HG02678 (cell line): Measurements from ENCODE around the gene LYPD6B.

Experiments
- ATAC-seq: cut with Tn5 transposase; IDR thresholded peaks from one replicate; pipeline ENCODE4 v1.9.1; 2021; ENCODE audit warnings: mild to moderate bottlenecking, moderate library complexity; ENCODE audit not compliant: unreplicated experiment

The LYPD6B gene

GRCh38 chr2:149038442-149039212, at the start of gene LYPD6B:
TSS of gene LYPD6B (plus strand) at chr2:149038699. CDS start at chr2:149130949, 92,250 bp downstream.
- ATAC-seq, result peak; percentile 66

GRCh38 chr2:148989882-148990493, 48.5 kb upstream of the LYPD6B start:
- ATAC-seq, result peak; percentile 81

GRCh38 chr2:148990968-148991367, 47.5 kb upstream of the LYPD6B start:
- ATAC-seq, result no peak

GRCh38 chr2:148992448-148992847, 46.1 kb upstream of the LYPD6B start:
- no peak for ATAC-seq

GRCh38 chr2:148993351-148993750, 45.1 kb upstream of the LYPD6B start:
- no peak for ATAC-seq

- no peak for ATAC-seq
These were observed 44.2 kb upstream of the LYPD6B start for GRCh38 chr2:148994341-148994740.

- no peak for ATAC-seq
These were observed 41.7 kb upstream of the LYPD6B start for GRCh38 chr2:148996805-148997204.

- no peak for ATAC-seq
These were observed 40.2 kb upstream of the LYPD6B start for GRCh38 chr2:148998165-148998830.

- no peak for ATAC-seq
These were observed 39.7 kb upstream of the LYPD6B start for GRCh38 chr2:148998831-148999200.

GRCh38 chr2:148999451-148999921, 39.0 kb upstream of the LYPD6B start:
- ATAC-seq, result no peak

GRCh38 chr2:149000158-149000938, 38.2 kb upstream of the LYPD6B start:
- no peak for ATAC-seq

- ATAC-seq, result no peak
These were observed 37.0 kb upstream of the LYPD6B start for GRCh38 chr2:149001496-149001895.

GRCh38 chr2:149002378-149002890, 36.1 kb upstream of the LYPD6B start:
- ATAC-seq, result no peak

- ATAC-seq, result no peak
These were observed 35.4 kb upstream of the LYPD6B start for GRCh38 chr2:149002891-149003740.

- no peak for ATAC-seq
These were observed 33.7 kb upstream of the LYPD6B start for GRCh38 chr2:149004836-149005235.

- ATAC-seq, result no peak
These were observed 32.9 kb upstream of the LYPD6B start for GRCh38 chr2:149005471-149006077.

- ATAC-seq, result no peak
These were observed 31.5 kb upstream of the LYPD6B start for GRCh38 chr2:149006883-149007543.

- no peak for ATAC-seq
These were observed 30.1 kb upstream of the LYPD6B start for GRCh38 chr2:149008381-149008780.
